ENCODE data around the gene EBNA1BP2.

GRCh38 chr1:43129426-43129825 is 42.7 kb downstream of the EBNA1BP2 start:
- no peak for TF ChIP-seq CTCF (conservative IDR thresholded peaks at IDR 0.05 in 1 of 2, IDR thresholded peaks at IDR 0.05 in 1 of 2; ENCODE audit: extremely low read depth in 1 of 2, insufficient read depth in 1 of 2, low read depth in 1 of 2, low read length in 2 of 2)
- TF ChIP-seq EZH2 (IDR thresholded peaks at IDR 0.05; ENCODE audit: borderline replicate concordance, low read length) = no peak
